ENCODE data around the gene UBA52. TPM values are rescaled to one million over a fixed set of nuclear protein-coding genes. Genes with fewer than 3 reads are reported as not detected.
A peak's percentile ranks its signal among the peaks of the same experiment; 100 is the strongest.

Gene UBA52
- polyA plus RNA-seq, 1 experiment = 1,723 TPM

DNA sequence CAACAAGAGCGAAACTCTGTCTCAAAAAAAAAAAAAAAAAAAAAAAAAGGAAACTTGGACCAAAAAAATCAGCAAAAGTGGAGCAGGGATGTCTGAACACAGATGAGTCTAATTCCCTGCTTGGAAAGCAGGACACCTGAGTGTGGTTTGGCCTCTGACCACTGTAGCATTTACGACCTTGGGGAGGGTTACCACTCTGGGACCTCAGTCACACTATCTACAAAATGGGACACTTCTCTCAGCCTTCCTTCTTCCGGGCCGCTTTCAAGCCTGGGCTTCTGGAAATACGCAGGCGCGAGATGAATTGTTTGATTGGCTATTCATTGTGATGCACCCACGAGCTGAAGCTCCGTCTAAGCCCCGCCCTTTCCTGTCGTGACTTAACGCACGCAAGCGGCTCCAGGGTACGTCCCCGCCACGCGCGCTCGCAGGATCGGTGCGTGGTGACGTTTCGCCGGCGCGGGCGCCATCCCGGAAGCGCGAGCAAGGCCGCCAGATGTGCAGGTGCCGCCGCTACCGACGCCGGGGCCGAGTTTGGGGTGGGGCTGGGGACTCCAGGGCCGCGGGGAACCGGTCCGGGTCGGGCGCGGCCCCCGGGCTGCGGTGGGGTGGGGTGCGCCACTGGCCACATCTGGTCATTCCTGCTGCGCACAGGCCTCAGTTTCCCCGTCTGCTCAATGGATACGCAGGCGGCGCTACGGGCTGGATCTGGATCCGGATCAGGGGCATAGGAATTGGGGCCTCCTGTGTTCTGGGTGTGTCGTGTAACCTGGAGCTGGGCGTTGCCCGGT lies 14.1 kb upstream of the UBA52 start, which contains the start of gene KXD1:
Gene KXD1 (plus strand): TSS at position 460 of the 791 bp plus-strand sequence. CDS start 4,187 bp downstream, outside the sequence.
- TF ChIP-seq, protein P1, sequence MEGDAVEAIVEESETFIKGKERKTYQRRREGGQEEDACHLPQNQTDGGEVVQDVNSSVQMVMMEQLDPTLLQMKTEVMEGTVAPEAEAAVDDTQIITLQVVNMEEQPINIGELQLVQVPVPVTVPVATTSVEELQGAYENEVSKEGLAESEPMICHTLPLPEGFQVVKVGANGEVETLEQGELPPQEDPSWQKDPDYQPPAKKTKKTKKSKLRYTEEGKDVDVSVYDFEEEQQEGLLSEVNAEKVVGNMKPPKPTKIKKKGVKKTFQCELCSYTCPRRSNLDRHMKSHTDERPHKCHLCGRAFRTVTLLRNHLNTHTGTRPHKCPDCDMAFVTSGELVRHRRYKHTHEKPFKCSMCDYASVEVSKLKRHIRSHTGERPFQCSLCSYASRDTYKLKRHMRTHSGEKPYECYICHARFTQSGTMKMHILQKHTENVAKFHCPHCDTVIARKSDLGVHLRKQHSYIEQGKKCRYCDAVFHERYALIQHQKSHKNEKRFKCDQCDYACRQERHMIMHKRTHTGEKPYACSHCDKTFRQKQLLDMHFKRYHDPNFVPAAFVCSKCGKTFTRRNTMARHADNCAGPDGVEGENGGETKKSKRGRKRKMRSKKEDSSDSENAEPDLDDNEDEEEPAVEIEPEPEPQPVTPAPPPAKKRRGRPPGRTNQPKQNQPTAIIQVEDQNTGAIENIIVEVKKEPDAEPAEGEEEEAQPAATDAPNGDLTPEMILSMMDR (IDR thresholded peaks at IDR 0.05; ENCODE audit: low read depth, low read length) = no peak
- CTCF ChIA-PET = interaction anchor here (0.6 to 0.9 kb wide), 2 partner anchors 32 to 36 kb away, joined by 3 read pairs; no protein-coding TSS in a partner anchor
- POLR2A ChIA-PET = interaction anchor here (0.6 to 1.6 kb wide), 9 partner anchors 11 to 848 kb away, joined by 3 to 21 read pairs (median 3); partner anchors contain the start of genes ELL, GATAD2A and UBA52
- peak within 1 kb of the TSS; percentile 99 for H3K4me3 ChIP-seq (ENCODE audit: low read depth, low read length)
- peak; percentile 98 for DNase-seq (ENCODE audit: low read depth, low spot score)
- H3K27ac ChIP-seq (ENCODE audit: low read depth, low read length) = peak within 1 kb of the TSS; percentile 57
- no peaks in the 10 kb centered on the region for H3K27me3 ChIP-seq (ENCODE audit: control insufficient read depth, insufficient read depth, low read length)
- H3K9me3 ChIP-seq (ENCODE audit: control insufficient read depth, insufficient read depth, low read length) = no peaks in the 10 kb centered on the region

DNA sequence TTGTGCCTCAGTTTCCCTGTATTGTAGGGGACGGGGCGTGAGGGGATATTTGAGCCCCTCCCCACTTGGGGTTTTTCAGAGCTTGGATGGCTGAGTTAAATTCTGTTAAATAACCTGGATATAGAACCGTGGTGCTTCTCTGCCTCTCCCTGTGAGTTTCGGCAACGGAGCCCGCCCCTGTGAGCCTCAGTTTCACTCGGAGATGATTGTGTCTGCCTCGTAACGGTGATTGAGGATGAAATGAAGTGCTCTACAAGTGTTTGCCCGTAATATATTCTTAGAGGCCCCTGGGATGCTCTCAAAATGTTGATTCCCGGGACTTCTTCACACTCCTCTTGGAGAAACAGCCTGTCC lies 13.5 kb upstream of the UBA52 start:
- H3K27ac ChIP-seq (ENCODE audit: low read depth, low read length) = peak overlapping the region; percentile 57
- DNase-seq (ENCODE audit: low read depth, low spot score) = no peak
- H3K27me3 ChIP-seq (ENCODE audit: control insufficient read depth, insufficient read depth, low read length) = no peaks in the 10 kb centered on the region
- TF ChIP-seq, protein P1 (IDR thresholded peaks at IDR 0.05; ENCODE audit: low read depth, low read length) = no peak
- POLR2A ChIA-PET = interaction anchor here (1.0 to 1.6 kb wide), 3 partner anchors 13 to 99 kb away, joined by 3 to 21 read pairs (median 10); partner anchors contain the start of genes ELL and UBA52
- no peaks in the 10 kb centered on the region for H3K9me3 ChIP-seq (ENCODE audit: control insufficient read depth, insufficient read depth, low read length)
- CTCF ChIA-PET = interaction anchor here (0.6 kb wide), 2 partner anchors 29 to 31 kb away, joined by 3 to 4 read pairs; no protein-coding TSS in a partner anchor
- peak overlapping the region; percentile 99 for H3K4me3 ChIP-seq (ENCODE audit: low read depth, low read length)

DNA sequence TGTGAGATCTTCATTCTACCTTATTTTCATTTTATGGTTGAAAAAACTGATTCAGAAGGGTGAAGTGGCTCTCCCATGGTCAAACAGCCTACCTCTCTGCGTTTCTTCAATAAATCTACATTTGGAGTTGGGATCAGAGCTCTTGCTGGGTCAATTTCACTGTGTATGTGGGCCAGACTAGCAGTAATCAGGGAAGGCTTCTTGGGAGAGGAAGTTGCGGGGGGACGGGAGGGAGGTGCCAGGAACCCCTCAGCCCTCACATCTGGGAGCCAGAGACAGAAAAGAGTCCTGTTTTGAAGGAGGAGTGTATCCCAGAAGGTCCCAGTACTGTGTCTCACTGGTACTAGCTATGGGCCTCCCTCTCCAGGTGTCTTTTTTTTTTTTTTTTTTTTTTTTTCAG lies 13.1 kb upstream of the UBA52 start:
- DNase-seq (ENCODE audit: low read depth, low spot score) = no peak
- peak overlapping the region; percentile 0 for H3K27ac ChIP-seq (ENCODE audit: low read depth, low read length)
- ChIA-PET CTCF (interaction anchor here (0.6 kb wide), 1 partner anchor 29 kb away, joined by 4 read pairs; no protein-coding TSS in a partner anchor), POLR2A (interaction anchor here (0.7 to 1.6 kb wide), 3 partner anchors 13 to 487 kb away, joined by 9 to 21 read pairs (median 10); partner anchors contain the start of genes ELL and UBA52)
- no peaks in the 10 kb centered on the region for H3K27me3 ChIP-seq (ENCODE audit: control insufficient read depth, insufficient read depth, low read length)
- H3K4me3 ChIP-seq (ENCODE audit: low read depth, low read length) = peak overlapping the region; percentile 99
- TF ChIP-seq, protein P1 (IDR thresholded peaks at IDR 0.05; ENCODE audit: low read depth, low read length) = no peak
- H3K9me3 ChIP-seq (ENCODE audit: control insufficient read depth, insufficient read depth, low read length) = no peaks in the 10 kb centered on the region

DNA sequence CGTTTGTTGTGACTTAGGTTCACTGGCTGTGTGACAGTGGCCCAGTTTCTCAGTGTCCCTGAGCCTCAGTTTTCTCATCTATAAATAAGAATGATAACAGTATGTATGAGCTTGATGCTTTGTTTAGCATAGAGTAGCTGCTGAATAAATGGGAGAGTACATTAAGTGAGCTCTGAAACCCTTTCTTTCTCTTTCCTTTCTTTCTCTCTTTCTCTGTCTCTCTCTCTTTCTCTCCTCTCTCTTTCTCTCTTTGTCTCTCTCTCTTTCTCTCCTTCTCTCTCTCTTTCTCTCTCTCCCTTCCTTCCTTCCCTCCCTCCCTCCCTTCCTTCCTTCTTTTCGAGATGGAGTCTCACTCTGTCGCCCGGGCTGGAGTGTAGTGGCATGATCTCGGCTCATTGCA lies 12.0 kb upstream of the UBA52 start:
- H3K4me3 ChIP-seq (ENCODE audit: low read depth, low read length) = no peak overlapping the region
- TF ChIP-seq, protein P1 (IDR thresholded peaks at IDR 0.05; ENCODE audit: low read depth, low read length) = no peak
- POLR2A ChIA-PET = no interaction called here
- H3K9me3 ChIP-seq (ENCODE audit: control insufficient read depth, insufficient read depth, low read length) = no peaks in the 10 kb centered on the region
- CTCF ChIA-PET = interaction anchor here (0.6 kb wide), 1 partner anchor 104 kb away, joined by 3 read pairs; no protein-coding TSS in a partner anchor
- H3K27ac ChIP-seq (ENCODE audit: low read depth, low read length) = no peak overlapping the region
- no peaks in the 10 kb centered on the region for H3K27me3 ChIP-seq (ENCODE audit: control insufficient read depth, insufficient read depth, low read length)
- DNase-seq (ENCODE audit: low read depth, low spot score) = no peak

DNA sequence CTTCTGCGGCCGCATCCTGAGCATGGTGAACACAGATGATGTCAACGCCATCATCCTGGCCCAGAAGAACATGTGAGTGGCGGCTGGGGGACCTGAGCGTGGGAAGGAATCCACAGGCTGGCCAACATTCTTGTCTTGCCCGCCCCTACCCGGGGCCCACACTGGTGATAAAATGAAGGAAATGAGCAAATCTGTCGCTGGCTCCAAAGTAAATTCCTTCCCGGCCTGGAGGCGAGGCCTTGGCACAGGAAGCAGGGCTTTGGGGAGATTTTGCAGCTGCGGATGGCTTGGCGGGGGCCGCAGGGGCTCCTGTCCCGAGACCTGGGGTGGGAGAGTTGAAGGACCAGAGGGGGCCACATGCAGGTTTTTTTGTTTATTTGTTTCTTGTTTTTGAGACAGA lies 9.6 kb upstream of the UBA52 start:
- no peak for DNase-seq (ENCODE audit: low read depth, low spot score)
- ChIA-PET POLR2A (no interaction called here), CTCF (no interaction called here)
- Histone ChIP-seq H3K27ac (ENCODE audit: low read depth, low read length) (peak overlapping the region; percentile 39), H3K9me3 (ENCODE audit: control insufficient read depth, insufficient read depth, low read length) (no peaks in the 10 kb centered on the region), H3K27me3 (ENCODE audit: control insufficient read depth, insufficient read depth, low read length) (no peaks in the 10 kb centered on the region), H3K4me3 (ENCODE audit: low read depth, low read length) (no peak overlapping the region)
- TF ChIP-seq, protein P1 (IDR thresholded peaks at IDR 0.05; ENCODE audit: low read depth, low read length) = no peak

Measured in AG04450 (cell line).